GM21717 (cell line): ENCODE results near the gene ST6GALNAC6.
"Not testable (repeated sequence)": the region's sequence is repeated elsewhere in the genome, so short reads cannot be mapped to it uniquely, and the experiment has no call there.

ENCODE experiments used
- ATAC-seq: cut with Tn5 transposase; IDR thresholded peaks from one replicate; pipeline ENCODE4 v1.9.1; 2021; ENCODE audit warnings: mild to moderate bottlenecking, moderate library complexity; ENCODE audit not compliant: unreplicated experiment

ST6GALNAC6 gene

GRCh38 chr9:127838375-127839078, 60.9 kb downstream of the ST6GALNAC6 start:
- no peak for ATAC-seq

GRCh38 chr9:127837346-127837745, 62.1 kb downstream of the ST6GALNAC6 start:
- ATAC-seq = no peak

GRCh38 chr9:127836561-127836960, 62.8 kb downstream of the ST6GALNAC6 start:
- not testable (repeated sequence) for ATAC-seq

GRCh38 chr9:127835991-127836516, 63.3 kb downstream of the ST6GALNAC6 start:
- ATAC-seq = no peak
